NCI-H82 (cell line): ENCODE results near the gene GALNT10.
A peak's percentile ranks its signal among the peaks of the same experiment; 100 is the strongest.

Source experiments
- DNase-seq: peaks from one replicate; lab custom pipeline; 2025; lab: John Stamatoyannopoulos, UW

The GALNT10 gene

DNA sequence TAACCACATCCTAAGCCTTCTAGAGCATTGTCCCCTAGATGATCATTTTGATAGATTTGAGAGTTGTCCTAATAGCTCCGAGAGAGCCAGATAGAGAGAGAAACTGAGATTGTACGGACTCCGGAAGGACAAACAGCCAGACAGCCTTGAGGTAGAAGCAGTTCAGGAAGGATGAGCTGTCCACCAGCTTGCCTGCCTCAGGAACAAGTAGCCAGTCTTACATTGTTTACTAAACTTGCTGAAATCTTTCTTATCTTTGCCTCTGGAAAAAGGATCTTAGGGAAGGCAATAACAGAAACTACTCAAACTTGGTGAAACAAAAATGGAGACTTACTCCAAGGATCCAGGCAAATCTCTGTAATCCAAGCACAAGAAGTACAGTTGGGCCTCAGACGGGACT, 216.3 kb downstream of the GALNT10 start:
- DNase-seq = no peak

- DNase-seq = no peak
Measured at GRCh38 chr5:154408811-154409210, 218.3 kb downstream of the GALNT10 start.

DNA sequence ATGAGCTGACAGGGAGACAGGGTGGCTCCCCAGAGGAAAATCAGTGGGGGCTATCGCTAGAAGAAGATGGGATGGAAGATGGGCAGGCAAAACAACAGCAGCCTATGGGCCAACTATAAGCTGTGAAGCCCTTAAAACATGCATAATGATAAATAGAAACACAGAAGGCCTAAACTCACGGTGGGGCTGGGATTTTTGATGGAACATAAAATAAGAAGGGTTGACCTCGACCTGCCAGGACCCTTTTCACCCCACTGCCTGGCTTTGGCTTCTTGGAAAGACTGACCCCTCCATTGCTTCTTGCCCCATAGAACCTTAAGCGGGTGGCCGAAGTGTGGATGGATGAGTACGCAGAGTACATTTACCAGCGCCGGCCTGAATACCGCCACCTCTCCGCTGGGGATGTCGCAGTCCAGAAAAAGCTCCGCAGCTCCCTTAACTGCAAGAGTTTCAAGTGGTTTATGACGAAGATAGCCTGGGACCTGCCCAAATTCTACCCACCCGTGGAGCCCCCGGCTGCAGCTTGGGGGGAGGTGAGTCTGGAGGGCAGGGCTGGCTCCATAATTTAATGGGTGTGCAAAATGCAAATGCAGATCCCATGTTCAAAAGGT, 218.8 kb downstream of the GALNT10 start:
- DNase-seq = no peak

DNA sequence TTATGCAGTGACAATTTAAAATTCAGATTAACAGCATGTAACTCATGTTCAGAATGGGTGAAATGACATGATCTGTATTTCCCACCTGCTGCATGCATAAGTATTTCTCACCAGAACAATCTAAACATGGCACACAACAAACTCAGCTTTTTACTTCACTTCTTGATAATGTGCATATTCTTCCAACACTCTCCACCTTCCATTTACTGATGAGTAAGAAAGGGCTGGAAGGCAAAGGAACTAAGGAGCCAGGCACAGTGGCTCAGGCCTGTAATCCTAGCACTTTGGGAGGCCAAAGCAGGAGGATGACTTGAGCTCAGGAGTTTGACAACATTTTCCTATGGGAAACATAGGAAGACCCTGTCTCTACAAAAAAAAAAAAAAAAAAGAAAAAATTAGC, 219.5 kb downstream of the GALNT10 start:
- DNase-seq = no peak

- DNase-seq = no peak
Measured at GRCh38 chr5:154410786-154411185, 220.3 kb downstream of the GALNT10 start.

- no peak for DNase-seq
Measured at GRCh38 chr5:154411338-154411737, 220.8 kb downstream of the GALNT10 start.

- DNase-seq = no peak
Measured at GRCh38 chr5:154412316-154412715, 221.8 kb downstream of the GALNT10 start.

- no peak for DNase-seq
Measured at GRCh38 chr5:154412925-154413324, 222.4 kb downstream of the GALNT10 start.

GRCh38 chr5:154415114-154415513, 224.6 kb downstream of the GALNT10 start:
- no peak for DNase-seq

GRCh38 chr5:154418344-154418820, 227.8 kb downstream of the GALNT10 start:
- no peak for DNase-seq

- DNase-seq = no peak
Measured at GRCh38 chr5:154419236-154419635, 228.7 kb downstream of the GALNT10 start.

GRCh38 chr5:154421868-154422267, 231.3 kb downstream of the GALNT10 start:
- peak; percentile 54 for DNase-seq

- DNase-seq = no peak
Measured at GRCh38 chr5:154422298-154422697, 231.8 kb downstream of the GALNT10 start.

GRCh38 chr5:154428208-154428607, 237.7 kb downstream of the GALNT10 start:
- DNase-seq = no peak

DNA sequence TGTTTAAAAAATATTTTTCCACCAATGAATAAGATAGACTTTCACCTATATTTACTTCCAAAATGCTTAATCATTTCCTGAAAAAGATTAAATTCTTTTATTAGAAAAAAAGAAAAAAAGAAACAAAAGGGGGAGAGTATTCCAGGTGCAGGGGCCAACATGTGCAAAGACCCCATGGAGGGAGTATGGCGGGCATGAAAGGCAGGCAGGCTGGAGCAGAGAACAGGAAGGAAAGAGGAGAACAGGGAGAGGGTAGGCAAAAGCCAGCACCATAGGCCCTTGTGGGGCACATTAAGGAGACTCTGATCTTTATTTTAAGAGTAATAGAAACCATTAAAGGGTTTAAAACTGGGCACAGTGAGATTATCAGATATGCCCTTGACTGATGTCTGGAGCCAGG, 238.8 kb downstream of the GALNT10 start:
- DNase-seq = no peak

- DNase-seq = no peak
Measured at GRCh38 chr5:154430466-154430865, 239.9 kb downstream of the GALNT10 start.

- no peak for DNase-seq
Measured at GRCh38 chr5:154430961-154431630, 240.6 kb downstream of the GALNT10 start.

GRCh38 chr5:154435226-154435625, 244.7 kb downstream of the GALNT10 start:
- DNase-seq = no peak

DNA sequence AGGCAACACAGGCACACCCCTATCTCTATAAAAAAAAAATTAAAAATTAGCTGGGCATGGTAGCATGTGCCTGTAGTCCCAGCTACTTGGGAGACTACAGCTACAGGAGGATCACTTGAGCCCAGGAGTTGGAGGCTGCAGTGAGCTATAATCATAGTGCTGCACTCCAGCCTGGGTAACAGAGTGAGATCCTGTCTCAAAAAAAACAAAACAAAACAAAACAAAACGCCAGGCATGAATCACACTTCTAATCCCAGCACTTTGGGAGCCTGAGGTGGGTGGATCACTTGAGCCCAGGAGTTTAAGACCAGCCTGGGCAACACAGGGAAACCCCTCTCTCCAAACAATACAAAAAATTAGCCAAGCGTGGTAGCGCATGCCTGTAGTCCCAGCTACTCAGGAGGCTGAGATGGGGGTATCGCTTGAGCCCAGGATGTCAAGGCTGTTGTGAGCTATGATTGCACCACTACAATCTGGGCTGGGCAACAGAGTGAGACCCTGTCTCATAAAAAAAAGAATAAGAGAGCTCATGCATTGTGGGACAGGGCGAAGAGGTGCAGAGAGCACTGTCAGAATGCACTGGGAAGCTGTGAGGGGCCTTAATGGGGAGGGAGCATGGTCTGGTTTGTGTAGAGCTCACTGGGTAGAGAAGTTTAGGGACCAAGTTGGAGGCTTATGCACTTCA, 246.9 kb downstream of the GALNT10 start:
- no peak for DNase-seq

GRCh38 chr5:154440540-154440939, 250.0 kb downstream of the GALNT10 start:
- no peak for DNase-seq

DNA sequence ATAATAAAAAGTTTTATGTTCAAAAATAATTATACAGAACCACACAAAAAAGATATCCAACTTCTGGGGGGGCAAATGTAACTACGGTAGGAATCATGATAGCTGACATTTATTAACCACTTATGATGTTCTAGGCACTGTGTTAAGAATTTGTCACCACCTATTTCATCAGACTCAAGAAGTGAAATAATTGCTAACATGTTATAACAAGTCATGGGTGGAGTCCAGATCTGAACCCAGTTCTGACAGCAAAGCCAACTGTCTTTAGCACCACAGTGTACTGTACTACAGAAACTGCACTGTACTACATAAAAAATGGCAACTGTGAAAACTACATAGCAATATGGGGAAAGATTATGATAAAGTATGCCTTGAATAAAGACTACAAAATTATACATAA, 252.3 kb downstream of the GALNT10 start:
- DNase-seq = no peak

GRCh38 chr5:154444556-154445421, 254.3 kb downstream of the GALNT10 start:
- peak; percentile 27 for DNase-seq
